Fibroblast of skin of abdomen (primary cell): ENCODE data around the gene UST.
"Not testable (repeated sequence)": the region's sequence is repeated elsewhere in the genome, so short reads cannot be mapped to it uniquely, and the experiment has no call there.

Experiments
- DNase-seq: peaks from one replicate; pipeline ENCODE4 v3.0.0-alpha.2; 2013

UST gene

DNA sequence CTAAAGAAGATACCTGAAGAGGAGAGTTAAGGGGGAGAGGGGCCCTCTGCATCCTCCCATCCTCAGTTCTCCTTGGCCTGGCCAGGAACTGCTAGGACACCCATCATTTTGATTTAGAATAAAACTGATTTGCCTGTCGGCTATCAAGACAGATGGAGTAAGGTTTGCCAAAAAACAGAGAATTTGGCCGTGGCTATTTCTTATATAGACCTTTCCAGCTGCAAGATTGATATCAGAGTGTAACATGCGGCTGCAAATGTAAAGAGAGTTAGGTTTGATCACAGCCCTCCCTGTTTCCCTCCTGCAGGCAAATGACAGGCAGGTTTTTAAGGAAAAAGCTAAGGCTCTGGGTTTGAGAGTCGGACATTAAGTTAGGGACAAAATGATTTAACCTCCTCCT lies 344.1 kb downstream of the UST start:
- DNase-seq = no peak

DNA sequence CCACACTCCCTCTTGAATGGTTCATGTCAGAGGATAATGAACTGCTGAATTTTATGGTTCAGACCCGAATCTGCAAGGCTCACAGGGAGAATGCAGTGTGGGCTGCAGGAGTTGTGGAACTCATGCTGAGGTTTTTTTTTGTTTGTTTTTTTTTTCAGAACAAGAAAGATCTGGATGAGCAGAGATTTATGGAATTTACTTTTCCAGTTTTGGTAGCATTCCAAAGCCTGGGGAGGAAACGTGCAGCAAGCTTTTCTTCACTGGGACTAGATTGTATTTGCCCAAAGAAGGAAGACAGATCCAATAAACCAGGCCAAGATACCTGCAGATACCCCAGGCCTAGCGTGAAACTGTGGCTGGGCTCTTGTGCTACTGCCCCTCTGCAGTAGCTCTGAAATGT lies 346.8 kb downstream of the UST start:
- peak; percentile 74 for DNase-seq

DNA sequence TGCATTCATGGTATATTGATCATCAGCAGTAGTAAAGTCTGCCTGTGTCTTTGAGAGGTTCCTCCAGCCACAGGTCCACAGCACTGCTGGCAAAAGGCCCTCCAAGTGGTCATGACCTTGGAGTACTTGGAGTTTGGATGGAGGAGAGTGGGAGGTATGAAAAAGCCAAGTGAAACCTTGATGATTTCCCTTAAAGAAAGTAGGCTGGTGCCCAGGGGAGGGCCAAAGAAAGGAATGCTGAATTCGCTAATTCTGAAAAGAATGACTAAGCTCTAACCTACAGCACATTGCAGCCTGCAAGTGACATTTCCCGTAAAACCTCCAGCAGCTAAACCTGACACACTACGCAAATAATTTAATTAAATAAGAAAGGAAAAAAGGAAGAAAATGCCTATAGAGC lies 347.3 kb downstream of the UST start:
- peak; percentile 21 for DNase-seq

DNA sequence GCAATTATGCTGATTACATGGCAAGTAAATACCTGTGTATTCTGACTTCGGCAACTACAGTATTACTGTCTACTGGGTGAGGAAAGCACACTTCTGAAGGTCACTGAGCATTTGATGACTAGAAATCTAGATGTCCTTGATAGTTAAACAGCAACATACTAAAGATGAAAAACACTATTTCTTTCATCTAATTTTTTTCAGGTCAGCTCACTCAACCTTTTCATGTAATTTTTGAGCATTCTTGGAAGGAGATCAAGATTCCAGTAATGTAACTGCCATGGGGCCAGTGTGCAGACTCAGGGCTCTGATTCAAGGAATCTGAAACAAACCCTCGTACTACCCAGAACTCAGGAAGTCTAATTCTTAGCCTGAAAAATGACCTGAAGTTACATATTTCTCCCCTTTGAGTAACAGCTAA lies 348.1 kb downstream of the UST start:
- peak; percentile 66 for DNase-seq

DNA sequence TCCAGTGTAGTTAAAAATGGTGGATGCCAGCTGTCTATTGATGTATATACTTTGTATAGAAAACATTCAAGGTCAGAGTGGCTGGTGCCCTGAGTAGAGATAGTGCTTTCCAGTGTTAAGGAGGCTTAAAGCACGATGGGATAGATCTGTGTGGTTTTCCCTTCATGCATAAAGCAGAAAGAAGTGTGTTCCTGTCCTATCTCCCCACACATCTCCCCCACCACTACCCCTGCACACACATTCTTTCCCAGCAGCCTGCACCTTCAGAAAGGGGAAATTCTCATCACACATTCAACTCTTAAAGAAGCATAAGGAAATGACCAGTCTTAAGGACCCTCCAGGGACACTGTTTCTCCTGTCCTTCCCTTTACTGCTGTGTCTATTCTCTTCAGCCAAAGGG lies 349.0 kb downstream of the UST start:
- DNase-seq = no peak

DNA sequence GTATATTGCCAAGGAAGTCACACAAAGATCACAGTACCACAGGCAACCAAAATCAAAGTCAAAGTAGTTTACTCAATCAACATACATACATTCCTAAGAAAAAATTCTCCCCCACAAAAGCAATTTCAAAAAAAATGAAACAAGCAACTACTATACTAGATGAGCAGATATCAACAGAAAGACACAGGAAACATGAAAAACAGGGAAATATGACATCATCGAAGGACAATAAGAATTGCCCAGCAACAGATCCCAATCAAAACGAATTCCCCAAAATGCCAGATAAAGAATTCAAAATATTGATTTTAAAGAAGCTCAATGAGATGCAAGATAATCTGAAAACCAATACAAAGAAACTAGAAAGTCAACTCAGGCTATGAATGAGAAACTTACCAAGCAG lies 351.0 kb downstream of the UST start:
- DNase-seq = no peak

DNA sequence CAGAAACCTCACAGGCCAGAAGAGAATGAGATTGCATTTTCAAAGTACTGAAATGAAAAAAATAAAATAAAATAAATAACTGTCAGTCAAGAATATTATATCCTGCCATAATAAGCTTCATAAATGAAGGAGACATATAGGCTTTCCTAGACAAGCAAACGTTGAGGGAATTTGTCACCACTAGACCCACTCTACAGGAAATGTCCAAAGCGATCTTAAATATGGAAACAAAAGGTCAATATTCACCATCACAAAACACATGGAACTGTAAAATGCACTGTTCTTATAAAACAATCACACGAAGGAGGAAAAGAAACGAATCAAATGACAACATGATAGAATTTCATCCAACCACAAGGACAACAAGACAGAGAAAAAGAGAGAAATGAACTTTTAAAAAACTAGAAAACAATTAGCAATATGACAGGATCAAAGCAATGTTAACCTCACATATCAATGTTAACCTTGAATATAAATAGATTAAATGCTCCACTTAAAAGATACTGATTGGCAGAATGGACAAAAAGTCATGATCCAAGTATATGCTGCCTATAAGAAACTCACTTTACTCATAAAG lies 352.0 kb downstream of the UST start:
- no peak for DNase-seq

DNA sequence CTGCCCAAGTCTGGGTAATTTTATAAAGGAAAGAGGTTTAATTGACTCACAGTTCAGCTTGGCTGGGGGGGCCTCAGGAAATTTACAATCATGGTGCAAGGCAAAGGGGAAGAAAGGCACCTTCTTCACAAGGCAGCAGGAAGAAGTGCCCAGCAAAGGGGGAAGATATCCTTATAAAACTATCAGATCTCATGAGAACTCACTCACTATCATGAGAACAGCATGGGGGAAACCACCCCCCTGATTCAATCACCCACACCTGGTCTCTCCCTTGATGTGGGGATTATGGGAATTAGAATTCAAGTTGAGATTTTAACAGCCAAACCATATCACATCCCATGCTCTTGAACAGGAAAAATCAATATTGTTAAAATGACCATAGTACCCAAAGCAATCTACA lies 355.5 kb downstream of the UST start:
- no peak for DNase-seq

DNA sequence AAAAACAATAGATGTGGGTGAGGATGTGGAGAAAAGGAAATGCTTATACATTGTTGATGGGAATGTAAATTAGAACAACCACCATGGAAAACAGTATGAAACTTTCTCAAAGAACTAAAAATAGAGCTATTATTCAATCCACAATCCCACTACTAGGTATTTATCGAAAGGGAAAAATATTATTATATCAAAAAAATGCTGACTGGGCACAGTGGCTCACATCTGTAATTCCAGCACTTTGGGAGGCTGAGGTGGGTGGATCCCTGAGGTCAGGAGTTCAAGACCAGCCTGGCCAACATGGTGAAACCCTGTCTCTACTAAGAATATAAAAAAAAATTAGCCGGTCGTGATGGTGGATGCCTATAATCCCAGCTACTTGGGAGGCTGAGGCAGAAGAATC lies 357.1 kb downstream of the UST start:
- not testable (repeated sequence) for DNase-seq

DNA sequence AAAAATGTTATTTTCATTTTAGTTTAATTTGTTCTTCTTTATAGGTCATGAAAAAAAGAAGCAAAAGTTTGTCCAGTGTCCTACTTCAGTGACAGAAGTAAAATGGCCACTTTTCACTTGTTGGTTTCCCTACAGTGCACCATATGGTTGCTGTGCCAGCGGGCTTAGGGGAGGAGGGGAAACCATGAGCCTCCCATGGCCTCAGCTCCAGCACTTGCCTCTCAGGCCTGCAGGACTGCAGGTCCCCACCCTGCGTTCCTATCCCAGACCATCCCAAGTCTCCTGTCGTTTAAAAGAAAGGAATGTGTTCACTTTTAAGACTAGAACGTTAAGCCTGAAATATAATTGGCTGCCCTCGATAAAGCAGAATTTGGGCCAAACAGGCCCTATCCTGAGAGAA lies 360.7 kb downstream of the UST start:
- no peak for DNase-seq

DNA sequence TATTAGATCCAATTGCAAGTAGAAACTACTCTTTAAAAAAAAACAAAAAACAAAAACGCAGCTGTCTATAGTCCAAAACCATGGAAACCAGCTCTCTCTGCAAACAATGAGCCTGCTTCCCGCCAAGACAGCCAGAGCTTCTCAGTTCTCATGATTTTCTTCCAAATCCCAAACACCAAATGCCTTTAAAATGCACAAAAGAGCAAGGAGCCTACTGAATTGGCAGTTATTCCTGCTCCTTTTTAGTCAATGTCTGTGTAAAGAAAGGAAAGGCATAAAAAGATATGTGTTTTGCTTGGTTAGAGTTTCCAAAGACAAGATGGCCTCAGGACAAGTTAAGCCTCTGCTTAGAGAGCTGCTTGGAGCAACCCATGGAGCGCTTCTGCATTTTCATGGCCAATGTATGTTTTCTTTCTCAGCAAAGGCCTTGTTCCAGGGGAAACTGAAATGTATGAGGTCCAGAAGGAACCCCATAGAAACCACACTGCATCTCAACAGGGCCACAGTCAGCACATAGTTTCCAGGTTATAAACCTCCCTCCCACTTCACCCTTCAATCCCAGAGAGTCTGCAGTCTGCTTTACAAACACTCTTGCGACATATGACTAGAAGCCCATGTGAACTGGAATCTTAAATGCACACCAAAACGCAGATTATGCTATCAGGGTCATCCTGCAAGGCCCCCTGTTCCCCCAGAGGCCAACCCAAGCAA lies 361.4 kb downstream of the UST start:
- no peak for DNase-seq

DNA sequence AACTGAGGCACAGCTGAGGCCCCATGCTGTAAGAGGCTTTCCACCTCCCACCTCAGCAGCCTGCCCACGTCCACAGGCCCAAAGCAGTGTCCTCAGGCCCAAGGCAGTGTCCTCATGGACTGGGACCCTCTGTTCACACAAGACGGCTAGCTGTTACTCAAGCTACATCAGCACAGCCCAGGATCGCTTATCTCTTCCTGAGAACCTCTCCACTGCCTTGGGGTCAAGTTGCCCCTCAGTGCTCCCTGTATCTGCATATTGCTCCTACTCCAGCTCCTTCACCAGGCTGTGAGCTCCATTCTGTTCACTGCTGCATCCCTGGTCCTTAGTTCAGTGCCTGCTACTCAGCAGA lies 361.9 kb downstream of the UST start:
- no peak for DNase-seq

DNA sequence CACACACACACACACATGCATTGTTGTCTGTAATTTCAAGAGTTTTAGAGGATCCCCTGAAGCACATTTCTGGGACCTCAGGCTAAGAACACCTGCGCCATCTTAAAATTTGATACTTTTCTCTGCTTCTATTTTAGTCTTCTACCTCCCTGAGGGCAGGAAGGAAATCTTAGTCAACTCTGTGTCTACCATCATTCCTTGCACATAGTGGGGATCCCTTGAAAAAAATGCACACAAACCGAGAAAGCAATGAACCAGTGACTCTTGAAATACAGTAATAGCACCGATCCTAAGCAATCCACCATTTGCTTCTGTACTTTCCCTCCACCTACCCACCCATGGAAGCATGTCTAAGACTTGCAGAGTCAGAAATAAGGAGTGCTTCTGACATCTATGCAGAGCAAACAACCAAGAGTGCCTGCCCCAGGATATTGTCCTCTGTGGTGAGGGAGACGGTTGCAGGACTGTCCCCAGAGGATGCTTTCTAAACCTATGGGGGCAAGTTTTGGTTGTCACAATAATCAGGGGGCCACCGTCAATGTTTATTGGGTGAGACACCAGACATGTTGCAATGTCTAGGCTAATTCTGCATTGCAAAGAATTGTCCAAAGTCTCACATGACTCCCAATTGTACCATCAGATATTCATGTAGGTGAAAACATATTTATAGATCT lies 362.7 kb downstream of the UST start:
- no peak for DNase-seq

DNA sequence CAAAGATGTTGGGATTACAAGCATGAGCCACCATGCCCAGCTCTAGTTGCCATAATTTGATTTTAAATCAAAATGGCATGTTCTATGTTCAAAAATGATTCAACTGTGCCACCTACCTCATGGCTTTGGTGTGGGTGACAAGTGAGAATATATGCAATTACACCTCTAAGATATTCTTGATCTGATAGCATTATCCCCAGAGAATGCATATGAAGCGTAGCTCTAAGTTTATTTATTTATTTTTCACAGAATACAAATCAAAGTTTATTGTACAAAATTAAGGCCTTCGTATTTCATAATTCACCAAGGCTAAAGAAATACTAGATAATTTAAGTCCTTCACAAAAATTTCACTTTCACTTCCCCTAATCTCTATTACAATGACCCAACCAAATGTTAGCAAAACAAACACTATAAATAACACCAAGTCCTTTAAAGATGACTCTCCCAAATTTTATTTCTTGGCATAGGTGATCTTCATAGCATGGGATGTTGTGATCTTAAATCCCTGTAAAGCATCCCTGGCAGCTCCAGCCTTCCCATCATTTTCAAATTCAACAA lies 364.8 kb downstream of the UST start:
- DNase-seq = no peak

DNA sequence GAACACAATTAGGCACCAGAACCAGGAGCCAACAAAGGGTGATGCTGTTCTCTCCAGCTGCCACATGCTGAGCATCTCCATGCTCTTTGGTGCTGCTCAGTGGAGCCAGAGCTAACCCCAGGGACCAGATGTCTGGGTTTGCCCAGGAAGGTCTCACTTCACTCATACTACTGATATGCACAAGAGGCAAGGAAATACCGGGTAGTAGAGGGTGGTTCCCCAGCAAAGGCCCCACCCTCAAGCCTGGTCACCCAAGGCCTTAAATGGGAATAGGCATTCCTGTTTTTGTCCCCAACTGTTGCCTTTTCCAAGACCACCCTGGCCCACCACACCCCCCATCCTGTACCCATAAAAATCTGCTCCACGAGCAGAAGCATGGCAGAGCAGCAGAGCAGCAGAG lies 366.1 kb downstream of the UST start:
- no peak for DNase-seq

DNA sequence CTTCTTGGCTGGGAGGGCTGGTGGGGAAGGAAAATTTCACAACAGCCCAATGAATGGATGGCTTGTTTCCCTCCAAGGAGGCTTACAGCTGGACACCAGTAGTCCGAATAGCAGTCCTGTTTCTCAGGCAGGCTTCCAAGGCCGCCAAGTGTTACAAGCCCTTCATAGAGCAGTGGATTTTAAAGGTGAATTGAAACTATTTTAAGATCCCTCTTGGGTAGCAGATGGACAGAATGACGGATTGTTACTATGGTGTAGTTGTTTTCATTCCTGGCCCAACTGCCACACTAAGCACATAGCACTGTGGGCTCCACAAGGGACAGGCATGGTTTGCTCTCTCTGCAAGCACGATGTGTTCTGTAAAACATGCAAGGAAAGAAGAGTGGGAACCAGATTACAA lies 367.3 kb downstream of the UST start:
- no peak for DNase-seq

DNA sequence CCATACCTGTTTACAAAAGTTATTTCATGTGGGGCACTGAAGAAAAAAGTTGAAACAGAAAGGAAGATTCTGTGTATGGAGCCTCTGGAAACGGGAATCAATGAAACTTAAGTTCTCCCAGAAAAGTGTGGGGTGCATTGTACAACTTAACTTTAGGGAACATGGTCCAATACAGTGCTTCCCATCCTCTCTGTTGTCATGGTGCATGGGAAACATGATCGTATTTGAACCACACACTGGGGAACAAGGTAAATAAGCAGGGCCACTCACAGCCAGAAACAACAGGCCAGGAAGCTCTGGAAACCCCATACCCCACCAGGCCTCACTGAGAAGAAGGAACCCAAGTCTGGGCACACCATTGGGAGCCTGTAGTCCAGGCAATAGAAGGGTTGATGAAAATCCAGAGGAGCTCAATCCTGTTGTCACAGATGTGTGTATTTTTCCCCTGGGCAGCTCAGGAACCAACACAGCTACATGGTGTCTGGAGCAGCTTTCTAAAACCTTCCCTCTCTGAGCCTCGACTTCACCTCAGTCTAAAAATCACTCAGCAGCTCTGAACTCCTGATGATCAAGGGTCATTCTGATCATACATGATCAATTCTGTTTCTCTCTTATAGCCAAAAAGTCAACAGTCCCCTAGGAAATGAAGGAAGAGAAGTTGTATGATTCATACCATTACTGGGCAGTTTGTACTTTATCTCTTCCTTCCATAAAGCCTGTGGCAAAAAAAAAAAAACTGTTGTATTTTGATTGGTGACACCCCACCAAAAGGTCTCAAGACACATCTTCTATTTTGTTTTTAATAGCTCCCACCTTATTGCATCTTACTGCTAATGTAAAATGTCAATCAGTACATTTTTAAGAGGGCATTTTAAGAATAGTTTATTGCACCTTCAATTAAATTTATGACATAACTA lies 372.2 kb downstream of the UST start:
- no peak for DNase-seq

DNA sequence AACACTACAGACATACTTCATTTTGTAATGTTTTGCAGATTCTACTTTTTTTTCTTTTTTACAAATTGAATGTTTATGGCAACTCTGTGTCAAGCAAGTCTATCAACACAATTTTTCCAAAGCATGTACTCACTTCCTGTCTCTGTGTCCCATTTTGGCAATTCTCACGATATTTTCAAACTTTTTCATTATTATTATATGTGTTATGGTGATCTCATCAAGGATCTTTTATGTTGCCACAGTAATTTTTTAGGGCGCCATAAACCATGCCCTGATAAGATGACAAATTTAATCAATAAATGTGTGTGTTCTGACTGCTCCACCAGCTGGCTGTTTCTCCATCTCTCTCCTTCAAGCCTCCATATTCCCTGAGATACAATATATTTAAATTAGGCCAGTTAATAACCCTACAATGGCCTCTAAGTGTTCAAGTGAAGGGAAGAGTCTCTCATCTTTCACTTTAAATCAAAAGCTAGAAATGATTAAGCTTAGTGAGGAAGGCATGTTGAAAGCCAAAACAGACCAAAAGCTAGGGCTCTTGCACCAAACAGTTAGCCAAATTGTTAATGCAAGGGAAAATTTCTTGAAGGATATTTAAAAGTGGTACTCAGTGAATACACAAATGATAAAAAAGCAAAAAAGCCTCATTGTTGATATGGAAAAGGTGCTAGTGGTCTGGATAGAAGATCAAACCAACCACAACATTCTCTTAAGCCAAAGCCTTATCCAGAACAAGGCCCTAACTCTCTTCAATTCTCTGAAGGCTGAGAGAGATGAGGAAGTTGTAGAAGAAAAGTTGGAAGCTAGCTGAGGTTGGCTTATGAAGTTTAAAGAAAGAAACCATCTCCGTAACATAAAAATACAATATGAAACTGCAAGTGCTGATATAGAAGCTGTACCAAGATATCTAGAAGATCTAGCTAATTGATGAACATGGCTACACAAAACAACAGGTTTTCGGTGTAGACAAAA lies 376.3 kb downstream of the UST start:
- no peak for DNase-seq

DNA sequence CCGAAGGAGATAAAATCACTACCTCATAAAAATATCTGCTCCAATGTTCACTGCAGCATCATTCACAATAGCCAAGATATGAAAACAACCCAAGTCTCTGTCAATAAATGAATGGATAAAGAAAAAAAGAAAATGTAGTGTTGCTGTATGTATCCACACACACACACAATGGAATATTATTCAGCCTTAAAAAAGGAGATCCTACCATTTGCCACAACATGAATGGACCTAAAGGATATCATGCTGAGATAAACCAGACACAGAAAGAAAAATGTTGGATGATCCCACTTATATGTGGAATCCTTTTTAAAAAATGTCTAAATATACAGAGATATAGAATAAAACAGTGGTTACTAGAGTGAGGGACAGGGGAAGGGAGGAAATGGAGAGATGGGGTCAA lies 378.5 kb downstream of the UST start:
- DNase-seq = no peak
